SK-N-MC (cell line): ENCODE data around the gene APOC4.
A peak's percentile ranks its signal among the peaks of the same experiment; 100 is the strongest.
"Not testable (repeated sequence)": the region's sequence is repeated elsewhere in the genome, so short reads cannot be mapped to it uniquely, and the experiment has no call there.

Experiments
- DNase-seq: peaks from one replicate; pipeline ENCODE4 v3.0.0-alpha.2; 2011; ENCODE audit warnings: low read depth, low spot score
- H3K27ac ChIP-seq: fragments of 200-600 bp; sonication (generic); 2 replicates; pipeline ENCODE4 v1.5.1; 2016; ENCODE audit warnings: mixed run types
- H3K36me3 ChIP-seq: fragments of 200-600 bp; sonication (generic); 2 replicates; pipeline ENCODE4 v1.6.1; 2017; ENCODE audit warnings: antibody characterized with exemption, low read length, mixed read lengths; ENCODE audit not compliant: insufficient read depth
- H3K4me3 ChIP-seq: fragments of 200-600 bp; sonication (generic); 2 replicates; pipeline ENCODE4 v1.5.1; 2016
- H3K9ac ChIP-seq: fragments of 200-600 bp; sonication (generic); 2 replicates; pipeline ENCODE4 v1.8.0; 2017; ENCODE audit warnings: mixed run types, mixed read lengths; ENCODE audit not compliant: insufficient read length
- H3K9me3 ChIP-seq: fragments of 200-600 bp; sonication (generic); 2 replicates; pipeline ENCODE4 v1.6.1; 2017; ENCODE audit warnings: low read depth, mild to moderate bottlenecking, antibody characterized with exemption, low read length, moderate library complexity, mixed read lengths
- EZH2 ChIP-seq: fragments of 200-600 bp; sonication (generic); IDR thresholded peaks from one replicate; pipeline ENCODE4 v1.6.1; 2017; ENCODE audit warnings: antibody characterized with exemption
- FOXP2 ChIP-seq: optimal IDR thresholded peaks from 2 replicates; pipeline ENCODE3; 2011; ENCODE audit warnings: mild to moderate bottlenecking, moderate library complexity; ENCODE audit not compliant: insufficient read depth; ENCODE audit errors: extremely low read length, control extremely low read depth
- POLR2AphosphoS5 ChIP-seq: IDR thresholded peaks from 2 replicates; pipeline ENCODE4 v1.6.1; 2012; ENCODE audit warnings: mild to moderate bottlenecking, low read depth, low read length, borderline replicate concordance

APOC4 gene

DNA sequence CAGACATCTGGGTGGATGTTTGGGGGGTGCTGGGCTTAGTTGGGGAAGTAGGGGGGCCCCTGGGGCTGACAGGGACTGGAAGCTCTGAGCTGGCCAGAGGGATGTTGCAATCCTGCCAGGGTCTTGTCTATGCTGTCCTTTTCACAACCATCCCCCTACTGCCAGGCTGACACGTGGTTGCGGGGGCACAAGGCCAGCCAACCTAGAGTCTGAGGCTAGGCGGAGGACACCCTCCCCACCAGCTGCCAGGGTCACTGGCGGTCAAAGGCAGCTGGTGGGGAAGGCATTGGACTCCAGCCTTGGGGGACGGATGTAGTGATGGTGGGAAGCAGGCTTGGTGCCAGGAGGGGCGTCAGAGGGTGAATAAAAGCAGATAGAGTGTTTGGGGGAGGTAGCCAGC is 29.2 kb upstream of the APOC4 start:
- TF ChIP-seq POLR2AphosphoS5 (no peak), EZH2 (no peak), FOXP2 (no peak)
- H3K4me3 ChIP-seq, result no peak overlapping the region
- no peaks in the 10 kb centered on the region for H3K36me3 ChIP-seq
- H3K27ac ChIP-seq, result no peak overlapping the region
- H3K9ac ChIP-seq, result no peak overlapping the region
- H3K9me3 ChIP-seq, result no peaks in the 10 kb centered on the region
- no peak for DNase-seq

DNA sequence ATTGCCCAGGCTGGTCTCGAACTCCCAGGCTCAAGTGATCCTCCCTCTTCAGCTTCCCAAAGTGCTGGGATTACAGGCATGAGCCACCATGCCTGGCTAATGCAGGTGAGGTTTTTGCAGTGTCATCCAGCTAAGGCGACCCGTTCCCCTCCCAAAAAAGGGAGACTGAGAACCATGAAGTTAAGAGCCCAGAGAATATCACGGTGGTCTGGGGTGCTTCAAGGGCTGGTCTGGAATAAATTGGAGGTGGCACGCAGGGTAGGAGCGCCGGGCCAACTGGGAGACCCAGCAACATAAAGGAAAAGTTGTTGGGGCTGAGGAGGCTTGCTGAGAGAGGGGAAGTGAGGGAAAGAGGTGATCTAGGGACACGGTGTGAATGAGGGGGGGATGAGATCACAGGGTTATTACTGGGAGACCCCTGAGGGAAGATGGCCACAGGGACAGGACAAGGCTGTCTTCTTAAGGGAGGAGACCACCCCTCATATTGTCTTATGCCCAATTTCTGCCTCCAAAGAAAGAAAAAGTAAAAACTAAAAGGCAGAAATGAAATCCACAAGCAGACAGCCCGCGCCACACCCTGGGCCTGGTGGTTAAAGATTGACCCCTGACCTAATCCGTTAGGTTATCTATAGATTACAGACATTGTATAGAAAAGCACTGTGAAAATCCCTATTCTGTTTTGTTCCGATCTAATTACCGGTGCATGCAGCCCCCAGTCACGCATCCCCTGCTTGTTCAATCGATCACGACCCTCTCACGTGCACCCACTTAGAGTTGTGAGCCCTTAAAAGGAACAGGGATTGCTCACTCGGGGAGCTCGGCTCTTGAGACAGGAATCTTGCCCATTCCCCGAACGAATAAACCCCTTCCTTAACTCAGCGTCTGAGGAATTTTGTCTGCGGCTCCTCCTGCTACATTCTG is 28.3 kb upstream of the APOC4 start:
- H3K27ac ChIP-seq, H3K4me3 ChIP-seq, DNase-seq, H3K36me3 ChIP-seq, H3K9me3 ChIP-seq, H3K9ac ChIP-seq: not testable (repeated sequence)

DNA sequence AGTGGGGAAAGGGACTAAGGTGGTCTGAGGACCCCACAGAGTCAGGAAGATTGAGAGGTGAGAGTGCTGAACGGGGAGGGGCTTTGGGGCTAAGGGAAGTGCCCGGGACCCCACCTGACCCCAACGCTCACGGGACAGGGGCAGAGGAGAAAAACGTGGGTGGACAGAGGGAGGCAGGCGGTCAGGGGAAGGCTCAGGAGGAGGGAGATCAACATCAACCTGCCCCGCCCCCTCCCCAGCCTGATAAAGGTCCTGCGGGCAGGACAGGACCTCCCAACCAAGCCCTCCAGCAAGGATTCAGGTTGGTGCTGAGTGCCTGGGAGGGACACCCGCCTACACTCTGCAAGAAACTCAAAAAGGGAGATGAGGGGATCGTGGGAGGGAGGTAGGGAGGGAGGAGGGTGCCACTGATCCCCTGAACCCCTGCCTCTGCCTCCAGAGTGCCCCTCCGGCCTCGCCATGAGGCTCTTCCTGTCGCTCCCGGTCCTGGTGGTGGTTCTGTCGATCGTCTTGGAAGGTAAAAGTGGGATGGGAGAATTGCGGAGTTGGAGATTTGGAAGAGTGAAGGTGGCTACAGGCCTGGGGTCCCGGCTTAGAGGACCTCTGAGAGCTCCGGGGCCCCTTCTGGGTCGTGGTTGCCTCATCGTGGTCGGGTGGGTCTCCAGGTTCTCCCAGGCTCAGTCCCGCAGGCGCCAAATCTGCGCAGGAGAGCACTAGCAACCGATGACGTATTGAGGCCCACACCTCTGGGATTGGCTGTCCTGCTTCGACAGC is 27.4 kb upstream of the APOC4 start, which contains the start of gene APOC1:
APOC1 (plus strand) TSS at position 176 of the 774 bp plus-strand sequence; CDS start at position 460, 284 bp downstream.
- not testable (repeated sequence) for H3K9me3 ChIP-seq, H3K27ac ChIP-seq, H3K36me3 ChIP-seq
- H3K9ac ChIP-seq, result peak within 1 kb of the TSS; percentile 71
- DNase-seq, result peak; percentile 51
- H3K4me3 ChIP-seq, result peak within 1 kb of the TSS; percentile 71

DNA sequence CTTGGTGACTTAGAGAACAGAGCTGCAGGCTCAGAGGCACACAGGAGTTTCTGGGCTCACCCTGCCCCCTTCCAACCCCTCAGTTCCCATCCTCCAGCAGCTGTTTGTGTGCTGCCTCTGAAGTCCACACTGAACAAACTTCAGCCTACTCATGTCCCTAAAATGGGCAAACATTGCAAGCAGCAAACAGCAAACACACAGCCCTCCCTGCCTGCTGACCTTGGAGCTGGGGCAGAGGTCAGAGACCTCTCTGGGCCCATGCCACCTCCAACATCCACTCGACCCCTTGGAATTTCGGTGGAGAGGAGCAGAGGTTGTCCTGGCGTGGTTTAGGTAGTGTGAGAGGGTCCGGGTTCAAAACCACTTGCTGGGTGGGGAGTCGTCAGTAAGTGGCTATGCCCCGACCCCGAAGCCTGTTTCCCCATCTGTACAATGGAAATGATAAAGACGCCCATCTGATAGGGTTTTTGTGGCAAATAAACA is 17.8 kb upstream of the APOC4 start:
- Histone ChIP-seq H3K9ac (no peak overlapping the region), H3K27ac (no peak overlapping the region), H3K4me3 (no peak overlapping the region), H3K9me3 (no peaks in the 10 kb centered on the region), H3K36me3 (no peaks in the 10 kb centered on the region)
- TF ChIP-seq FOXP2 (no peak), POLR2AphosphoS5 (no peak), EZH2 (no peak)
- no peak for DNase-seq

DNA sequence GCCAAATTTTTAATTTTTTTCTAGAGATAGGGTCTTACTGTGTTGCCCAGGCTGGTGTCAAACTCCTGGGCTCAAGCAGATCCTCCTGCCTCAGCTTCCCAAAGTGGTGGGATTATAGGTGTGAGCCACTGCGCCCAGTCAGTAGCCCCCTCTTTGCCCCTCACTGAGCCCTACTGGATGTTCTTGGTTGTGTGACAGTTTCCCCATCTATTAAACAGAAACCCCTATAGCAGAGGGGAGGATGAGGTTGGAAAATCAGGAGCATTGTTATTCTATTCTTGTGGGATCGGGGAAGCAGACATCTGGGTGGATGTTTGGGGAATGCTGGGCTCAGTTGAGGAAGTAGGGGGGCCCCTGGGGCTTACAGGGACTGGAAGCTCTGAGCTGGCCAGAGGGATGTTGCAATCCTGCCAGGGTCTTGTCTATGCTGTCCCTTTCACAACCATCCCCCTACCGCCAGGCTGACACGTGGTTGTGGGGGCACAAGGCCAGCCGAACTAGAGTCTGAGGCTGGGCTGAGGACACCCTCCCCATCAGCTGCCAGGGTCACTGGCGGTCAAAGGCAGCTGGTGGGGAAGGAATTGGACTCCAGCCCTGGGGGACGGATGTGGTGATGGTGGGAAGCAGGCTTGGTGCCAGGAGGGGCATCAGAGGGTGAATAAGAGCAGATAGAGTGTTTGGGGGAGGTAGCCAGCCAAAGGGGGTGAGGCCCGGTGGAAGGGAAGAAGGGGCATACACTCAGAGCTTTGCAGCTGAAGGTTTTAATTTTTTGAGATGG is 16.7 kb upstream of the APOC4 start:
- no peaks in the 10 kb centered on the region for H3K36me3 ChIP-seq
- DNase-seq, result no peak
- H3K9ac ChIP-seq, result no peak overlapping the region
- H3K9me3 ChIP-seq, result no peaks in the 10 kb centered on the region
- TF ChIP-seq POLR2AphosphoS5, result no peak
- TF ChIP-seq FOXP2, result no peak
- TF ChIP-seq EZH2, result no peak
- no peak overlapping the region for H3K4me3 ChIP-seq
- H3K27ac ChIP-seq, result no peak overlapping the region

DNA sequence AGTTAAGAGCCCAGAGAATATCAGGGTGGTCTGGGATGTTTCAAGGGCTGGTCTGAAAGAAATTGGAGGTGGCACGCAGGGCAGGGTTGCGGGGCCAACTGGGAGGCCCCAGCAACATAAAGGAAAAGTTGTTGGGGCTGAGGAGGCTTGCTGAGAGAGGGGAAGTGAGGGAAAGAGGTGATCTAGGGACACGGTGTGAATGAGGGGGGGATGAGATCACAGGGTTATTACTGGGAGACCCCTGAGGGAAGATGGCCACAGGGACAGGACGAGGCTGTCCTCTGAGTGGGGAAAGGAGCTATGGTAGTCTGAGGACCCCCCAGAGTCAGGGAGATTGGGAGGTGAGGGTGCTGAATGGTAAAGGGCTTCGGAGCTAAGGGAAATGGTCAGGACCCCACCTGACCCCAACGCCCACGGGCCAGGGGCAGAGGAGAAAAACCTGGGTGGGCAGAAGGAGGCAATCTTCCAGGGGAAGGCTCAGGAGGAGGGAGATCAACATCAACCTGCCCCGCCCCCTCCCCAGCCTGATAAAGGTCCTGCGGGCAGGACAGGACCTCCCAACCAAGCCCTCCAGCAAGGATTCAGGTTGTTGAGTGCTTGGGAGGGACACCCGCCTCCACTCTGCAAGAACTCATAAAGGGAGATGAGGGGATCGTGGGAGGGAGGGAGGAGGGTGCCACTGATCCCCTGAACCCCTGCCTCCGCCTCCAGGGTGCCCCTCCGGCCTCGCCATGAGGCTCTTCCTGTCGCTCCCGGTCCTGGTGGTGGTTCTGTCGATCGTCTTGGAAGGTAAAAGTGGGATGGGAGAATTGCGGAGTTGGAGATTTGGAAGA is 15.6 kb upstream of the APOC4 start:
- not testable (repeated sequence) for H3K9me3 ChIP-seq, H3K27ac ChIP-seq, DNase-seq, H3K9ac ChIP-seq, H3K36me3 ChIP-seq
- H3K4me3 ChIP-seq, result peak overlapping the region; percentile 66

DNA sequence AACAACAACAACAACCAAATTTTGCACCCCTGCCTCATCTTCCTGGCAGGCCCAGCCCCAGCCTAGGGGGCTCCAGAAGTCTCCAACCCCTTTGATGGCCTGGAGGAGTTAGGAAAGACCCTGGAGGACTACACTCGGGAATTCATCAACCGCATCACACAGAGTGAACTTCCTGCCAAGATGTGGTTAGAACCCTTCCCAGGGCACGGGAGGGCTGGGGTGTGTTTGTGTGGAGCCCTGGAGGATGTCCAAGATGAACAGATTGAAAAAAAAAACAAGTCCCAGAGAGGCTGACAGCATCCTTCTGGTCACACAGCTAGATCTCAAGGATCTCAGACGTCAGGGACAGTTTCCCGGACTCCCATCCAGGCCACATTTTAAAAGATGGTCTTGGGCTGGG is 14.3 kb upstream of the APOC4 start:
- no peak overlapping the region for H3K4me3 ChIP-seq
- no peak overlapping the region for H3K27ac ChIP-seq
- no peaks in the 10 kb centered on the region for H3K9me3 ChIP-seq
- no peaks in the 10 kb centered on the region for H3K36me3 ChIP-seq
- no peak overlapping the region for H3K9ac ChIP-seq
- DNase-seq, result no peak
- TF ChIP-seq POLR2AphosphoS5 (no peak), EZH2 (no peak), FOXP2 (no peak)

DNA sequence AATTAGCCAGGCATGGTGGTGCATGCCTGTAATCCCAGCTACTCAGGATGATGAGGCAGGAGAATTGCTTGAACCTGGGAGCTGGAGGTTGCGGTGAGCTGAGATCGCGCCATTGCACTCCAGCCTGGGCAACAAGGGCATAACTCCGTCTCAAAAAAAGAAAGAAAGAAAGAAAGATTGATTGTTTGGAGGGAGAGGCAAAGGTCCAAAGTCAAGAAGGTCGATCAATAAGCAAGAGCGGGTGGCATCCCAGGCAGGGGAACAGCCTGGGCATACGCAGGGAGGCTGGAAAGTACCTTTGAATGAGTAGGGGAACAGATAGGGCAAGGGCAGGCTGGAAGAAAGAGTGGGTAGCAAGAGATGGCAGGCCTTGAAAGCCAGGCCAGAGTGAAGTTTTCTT is 11.9 kb upstream of the APOC4 start:
- no peak overlapping the region for H3K27ac ChIP-seq
- DNase-seq, result no peak
- H3K36me3 ChIP-seq, result no peaks in the 10 kb centered on the region
- H3K4me3 ChIP-seq, result no peak overlapping the region
- no peak overlapping the region for H3K9ac ChIP-seq
- no peaks in the 10 kb centered on the region for H3K9me3 ChIP-seq
- TF ChIP-seq EZH2 (no peak), POLR2AphosphoS5 (no peak), FOXP2 (no peak)
